Astrocyte (in vitro differentiated cells and primary cell): Measurements from ENCODE around the gene KRTAP13-2. TPM values are rescaled to one million over a fixed set of nuclear protein-coding genes. Genes with fewer than 3 reads are reported as not detected.

ENCODE experiments used
- DNase-seq: peaks from one replicate; pipeline ENCODE4 v3.0.0-alpha.2; 2010; ENCODE audit warnings: low read depth
- FAIRE-seq: peaks from 2 replicates; lab custom pipeline; 2011; peaks lifted over from hg19 to GRCh38; lab: Jason Lieb, UNC
- H2AFZ ChIP-seq: 2 replicates; pipeline ENCODE4 v1.6.0; 2012; ENCODE audit warnings: low read depth, low read length, inconsistent platforms
- H3K27ac ChIP-seq: 2 replicates; pipeline ENCODE4 v1.5.1; 2011; ENCODE audit warnings: low read depth, low read length, inconsistent platforms
- H3K27me3 ChIP-seq: 2 replicates; pipeline ENCODE4 v1.6.0; 2011; ENCODE audit warnings: low read length, inconsistent platforms; ENCODE audit not compliant: insufficient read depth
- H3K36me3 ChIP-seq: 2 replicates; pipeline ENCODE4 v1.5.1; 2011; ENCODE audit warnings: low read length, inconsistent platforms; ENCODE audit not compliant: insufficient read depth
- H3K4me1 ChIP-seq: 2 replicates; pipeline ENCODE4 v1.5.1; 2011; ENCODE audit warnings: low read length, inconsistent platforms; ENCODE audit not compliant: insufficient read depth
- H3K4me2 ChIP-seq: 2 replicates; pipeline ENCODE4 v1.6.0; 2012; ENCODE audit warnings: low read length, inconsistent platforms
- H3K4me3 ChIP-seq: 2 replicates; pipeline ENCODE4 v1.5.1; 2011; ENCODE audit warnings: low read depth, mild to moderate bottlenecking, low read length, inconsistent platforms; ENCODE audit not compliant: insufficient read depth
- H3K79me2 ChIP-seq: 2 replicates; pipeline ENCODE4 v1.6.0; 2012; ENCODE audit warnings: mild to moderate bottlenecking, low read length, inconsistent platforms; ENCODE audit not compliant: insufficient read depth
- H3K9ac ChIP-seq: 2 replicates; pipeline ENCODE4 v1.6.0; 2012; ENCODE audit warnings: mild to moderate bottlenecking, low read length, inconsistent platforms
- H3K9me3 ChIP-seq: 2 replicates; pipeline ENCODE4 v1.5.1; 2012; ENCODE audit warnings: low read depth, mild to moderate bottlenecking, low read length, inconsistent platforms; ENCODE audit not compliant: insufficient read depth
- H4K20me1 ChIP-seq: 2 replicates; pipeline ENCODE4 v1.6.0; 2012; ENCODE audit warnings: low read length, inconsistent platforms; ENCODE audit not compliant: insufficient read depth
- H3K27ac Mint-ChIP-seq: one replicate; pipeline ENCODE4 v1.8.0; 2021; ENCODE audit warnings: mild to moderate bottlenecking, mixed read lengths; ENCODE audit not compliant: unreplicated experiment
- H3K27me3 Mint-ChIP-seq: one replicate; pipeline ENCODE4 v1.8.0; 2021; ENCODE audit warnings: low read depth, mixed read lengths; ENCODE audit not compliant: unreplicated experiment
- H3K36me3 Mint-ChIP-seq: one replicate; pipeline ENCODE4 v1.8.0; 2021; ENCODE audit warnings: low read depth, mixed read lengths; ENCODE audit not compliant: unreplicated experiment
- H3K4me1 Mint-ChIP-seq: one replicate; pipeline ENCODE4 v1.8.0; 2021; ENCODE audit warnings: low read depth, mixed read lengths; ENCODE audit not compliant: unreplicated experiment
- H3K4me3 Mint-ChIP-seq: one replicate; pipeline ENCODE4 v1.8.0; 2021; ENCODE audit warnings: mild to moderate bottlenecking, moderate library complexity, mixed read lengths; ENCODE audit not compliant: unreplicated experiment
- H3K9me3 Mint-ChIP-seq: one replicate; pipeline ENCODE4 v1.8.0; 2021; ENCODE audit warnings: mild to moderate bottlenecking, mixed read lengths; ENCODE audit not compliant: unreplicated experiment
- CTCF ChIP-seq: IDR thresholded peaks from 2 replicates; pipeline ENCODE4 v1.5.1; 2011; ENCODE audit warnings: low read depth, mild to moderate bottlenecking, inconsistent platforms, low read length, moderate library complexity; ENCODE audit not compliant: insufficient read depth
- EZH2 ChIP-seq: IDR thresholded peaks from 2 replicates; pipeline ENCODE4 v1.6.1; 2012; ENCODE audit warnings: mild to moderate bottlenecking, low read length, inconsistent platforms; ENCODE audit not compliant: insufficient read depth
- total RNA-seq: library from RNA; stranded (reverse); gene quantifications from 2 replicates; pipeline ENCODE4 v1.2.1, GENCODE V29; 2021

KRTAP13-2 gene
- total RNA-seq, 1 donor from 2014 or later: not detected

GRCh38 chr21:30338717-30339116 is 33.4 kb downstream of the KRTAP13-2 start:
- Histone ChIP-seq H4K20me1 (no peaks in the 10 kb centered on the region), H3K27ac (no peak overlapping the region), H3K4me2 (no peak overlapping the region), H3K4me1 (no peaks in the 10 kb centered on the region), H3K9ac (no peak overlapping the region), H2AFZ (no peak overlapping the region), H3K36me3 (no peaks in the 10 kb centered on the region), H3K4me3 (no peak overlapping the region), H3K27me3 (no peaks in the 10 kb centered on the region), H3K79me2 (no peaks in the 10 kb centered on the region), H3K9me3 (peaks cover 4% of the 10 kb centered on the region)
- no peaks in the 10 kb centered on the region for H3K27me3 Mint-ChIP-seq
- H3K9me3 Mint-ChIP-seq: no peaks in the 10 kb centered on the region
- H3K4me1 Mint-ChIP-seq: peaks cover 16% of the 10 kb centered on the region
- no peak for TF ChIP-seq CTCF
- no peak for TF ChIP-seq EZH2
- DNase-seq: no peak
- FAIRE-seq: no peak
- H3K27ac Mint-ChIP-seq: no peak overlapping the region
- H3K4me3 Mint-ChIP-seq: no peak overlapping the region
- H3K36me3 Mint-ChIP-seq: no peaks in the 10 kb centered on the region

- FAIRE-seq (no peak), DNase-seq (no peak)
- peaks cover 20% of the 10 kb centered on the region for H3K4me1 Mint-ChIP-seq
- Histone ChIP-seq H4K20me1 (no peaks in the 10 kb centered on the region), H3K4me3 (no peak overlapping the region), H3K9ac (no peak overlapping the region), H3K36me3 (no peaks in the 10 kb centered on the region), H2AFZ (no peak overlapping the region), H3K4me1 (no peaks in the 10 kb centered on the region), H3K9me3 (peaks cover 4% of the 10 kb centered on the region), H3K27me3 (no peaks in the 10 kb centered on the region), H3K27ac (no peak overlapping the region), H3K4me2 (no peak overlapping the region), H3K79me2 (no peaks in the 10 kb centered on the region)
- TF ChIP-seq CTCF (no peak), EZH2 (no peak)
- H3K9me3 Mint-ChIP-seq: no peaks in the 10 kb centered on the region
- no peaks in the 10 kb centered on the region for H3K27me3 Mint-ChIP-seq
- H3K4me3 Mint-ChIP-seq: no peak overlapping the region
- no peaks in the 10 kb centered on the region for H3K36me3 Mint-ChIP-seq
- no peak overlapping the region for H3K27ac Mint-ChIP-seq
Measured at GRCh38 chr21:30337772-30338171, 34.3 kb downstream of the KRTAP13-2 start.

- H3K36me3 ChIP-seq: no peaks in the 10 kb centered on the region
- no peak within 1 kb of the TSS for H3K27ac ChIP-seq
- no peaks in the 10 kb centered on the region for H3K4me1 ChIP-seq
- Mint-ChIP-seq H3K4me3 (no peak within 1 kb of the TSS), H3K27ac (peak within 1 kb of the TSS; percentile 43), H3K27me3 (no peaks in the 10 kb centered on the region), H3K4me1 (peaks cover 24% of the 10 kb centered on the region), H3K36me3 (no peaks in the 10 kb centered on the region), H3K9me3 (no peaks in the 10 kb centered on the region)
- no peaks in the 10 kb centered on the region for H4K20me1 ChIP-seq
- DNase-seq (no peak), FAIRE-seq (no peak)
- H3K4me3 ChIP-seq: no peak within 1 kb of the TSS
- no peak within 1 kb of the TSS for H3K4me2 ChIP-seq
- H3K27me3 ChIP-seq: no peaks in the 10 kb centered on the region
- H3K9ac ChIP-seq: no peak within 1 kb of the TSS
- no peak within 1 kb of the TSS for H2AFZ ChIP-seq
- TF ChIP-seq EZH2 (no peak), CTCF (no peak)
- no peaks in the 10 kb centered on the region for H3K79me2 ChIP-seq
- peaks cover 4% of the 10 kb centered on the region for H3K9me3 ChIP-seq
Measured at GRCh38 chr21:30337276-30337744, 34.8 kb downstream of the KRTAP13-2 start, which contains the start of gene KRTAP27-1. Gene KRTAP27-1 (minus strand): TSS chr21:30337694. CDS start chr21:30337668, 26 bp downstream.
